ENCODE measurements around the gene PTDSS2. TPM values are rescaled to one million over a fixed set of nuclear protein-coding genes. Genes with fewer than 3 reads are reported as not detected.

The PTDSS2 gene
- total RNA-seq, 1 experiment from 2014 or later, result 28.2 TPM

DNA sequence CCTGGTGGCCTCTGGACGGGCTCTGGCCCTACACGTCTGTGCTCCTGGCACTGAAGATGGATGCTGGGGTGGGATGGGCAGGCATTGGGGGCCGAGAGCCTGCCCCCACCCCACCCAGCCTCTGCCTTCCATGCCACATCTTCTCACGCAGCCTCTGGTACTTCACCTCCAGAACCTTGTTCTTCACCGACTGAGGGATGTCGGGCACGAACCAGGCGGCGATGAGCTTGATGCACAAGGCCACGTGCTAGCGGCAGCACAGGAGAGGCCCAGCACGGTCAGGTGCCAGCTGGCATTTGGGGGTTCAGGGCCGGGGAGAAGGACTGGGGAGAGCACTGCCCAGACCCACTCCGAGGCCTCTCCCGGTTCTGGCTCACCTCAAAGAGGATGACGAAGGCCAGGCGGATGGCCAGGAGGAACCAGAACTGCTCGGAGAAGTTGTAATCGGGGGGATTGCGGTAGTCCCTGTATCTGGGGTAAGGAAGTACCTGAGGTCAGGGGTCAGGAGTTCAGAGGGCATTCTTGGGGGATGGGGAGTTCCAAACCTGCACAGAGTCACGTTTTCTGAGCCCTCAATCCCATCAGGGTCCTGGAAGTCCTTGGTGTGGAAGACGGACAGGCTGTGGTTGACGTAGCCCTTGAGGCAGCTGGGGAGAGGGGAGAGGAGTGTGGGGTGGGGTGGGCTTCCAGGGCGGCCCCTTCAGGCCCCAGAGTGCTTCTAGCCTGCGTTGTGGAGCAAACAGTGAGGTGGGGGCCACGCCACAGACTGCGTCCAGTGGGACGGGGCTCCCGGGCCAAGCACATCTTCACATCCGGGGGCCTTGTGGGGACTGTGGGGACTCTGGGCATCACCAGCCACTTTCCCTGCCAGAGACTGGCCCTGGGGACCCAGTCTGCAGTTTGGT lies 31.5 kb upstream of the PTDSS2 start:
- TF ChIP-seq, protein P1, sequence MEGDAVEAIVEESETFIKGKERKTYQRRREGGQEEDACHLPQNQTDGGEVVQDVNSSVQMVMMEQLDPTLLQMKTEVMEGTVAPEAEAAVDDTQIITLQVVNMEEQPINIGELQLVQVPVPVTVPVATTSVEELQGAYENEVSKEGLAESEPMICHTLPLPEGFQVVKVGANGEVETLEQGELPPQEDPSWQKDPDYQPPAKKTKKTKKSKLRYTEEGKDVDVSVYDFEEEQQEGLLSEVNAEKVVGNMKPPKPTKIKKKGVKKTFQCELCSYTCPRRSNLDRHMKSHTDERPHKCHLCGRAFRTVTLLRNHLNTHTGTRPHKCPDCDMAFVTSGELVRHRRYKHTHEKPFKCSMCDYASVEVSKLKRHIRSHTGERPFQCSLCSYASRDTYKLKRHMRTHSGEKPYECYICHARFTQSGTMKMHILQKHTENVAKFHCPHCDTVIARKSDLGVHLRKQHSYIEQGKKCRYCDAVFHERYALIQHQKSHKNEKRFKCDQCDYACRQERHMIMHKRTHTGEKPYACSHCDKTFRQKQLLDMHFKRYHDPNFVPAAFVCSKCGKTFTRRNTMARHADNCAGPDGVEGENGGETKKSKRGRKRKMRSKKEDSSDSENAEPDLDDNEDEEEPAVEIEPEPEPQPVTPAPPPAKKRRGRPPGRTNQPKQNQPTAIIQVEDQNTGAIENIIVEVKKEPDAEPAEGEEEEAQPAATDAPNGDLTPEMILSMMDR (IDR thresholded peaks at IDR 0.05; ENCODE audit: unreplicated experiment), result no peak
- H3K4me1 Mint-ChIP-seq (ENCODE audit: insufficient read depth, unreplicated experiment), result peaks cover 5% of the 10 kb centered on the region
- H3K27ac Mint-ChIP-seq (ENCODE audit: low read depth, unreplicated experiment), result no peak overlapping the region
- CTCF ChIA-PET, result interaction anchor here (0.6 to 0.9 kb wide), 2 partner anchors 22 to 102 kb away, joined by 3 read pairs; no protein-coding TSS in a partner anchor
- peaks cover 4% of the 10 kb centered on the region for H3K36me3 Mint-ChIP-seq (ENCODE audit: insufficient read depth, unreplicated experiment)
- POLR2A ChIA-PET, result interaction anchor here (1.0 kb wide), 1 partner anchor 29 kb away, joined by 6 read pairs; no protein-coding TSS in a partner anchor
- DNase-seq (ENCODE audit: unreplicated experiment), result no peak
- H3K9me3 Mint-ChIP-seq (ENCODE audit: unreplicated experiment), result no peaks in the 10 kb centered on the region
- no TSS peak for BruUV-seq (replicated peaks)
- no peaks in the 10 kb centered on the region for H3K27me3 Mint-ChIP-seq (ENCODE audit: insufficient read depth, unreplicated experiment)
- intact Hi-C loops (cut with micrococcal nuclease), result no loop called here
- H3K4me3 Mint-ChIP-seq (ENCODE audit: unreplicated experiment), result no peak overlapping the region

DNA sequence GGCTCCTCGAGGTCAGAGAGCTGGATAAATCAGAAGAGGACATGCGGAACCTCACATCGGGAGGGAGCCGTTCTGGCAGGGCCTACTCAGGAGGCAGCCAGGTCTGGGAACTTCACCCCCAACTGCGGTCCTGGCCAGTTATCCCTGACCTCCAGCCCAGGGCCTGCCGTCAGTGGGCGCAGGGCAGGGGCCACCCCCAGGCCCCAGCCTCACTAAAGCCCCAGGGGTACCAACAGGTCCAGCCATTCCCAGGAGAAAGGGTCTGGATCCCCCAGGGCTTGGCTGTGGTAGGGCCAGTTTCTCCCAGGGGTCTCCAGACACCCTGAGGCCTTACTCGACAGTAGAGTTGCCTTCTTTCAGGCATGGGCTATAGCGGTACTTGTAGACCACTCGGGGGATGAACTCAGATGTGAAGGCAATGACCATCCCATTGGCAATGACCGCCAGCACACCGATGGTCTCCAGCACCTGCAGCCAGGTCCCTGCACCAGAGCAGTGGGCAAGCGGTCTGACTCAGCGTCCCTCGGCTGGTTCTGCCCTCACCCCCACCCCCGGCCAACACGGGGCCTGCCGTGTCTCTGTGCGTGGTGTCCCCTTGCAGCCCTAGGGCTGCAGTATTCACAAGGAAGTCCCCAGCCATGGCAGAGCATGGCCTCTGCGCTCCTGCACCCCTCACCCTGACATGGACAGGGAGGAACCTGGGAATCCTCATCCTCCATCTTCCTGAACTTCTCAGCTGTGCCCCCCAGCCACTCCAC lies 30.7 kb upstream of the PTDSS2 start:
- Mint-ChIP-seq H3K9me3 (ENCODE audit: unreplicated experiment) (no peaks in the 10 kb centered on the region), H3K27ac (ENCODE audit: low read depth, unreplicated experiment) (no peak overlapping the region), H3K4me3 (ENCODE audit: unreplicated experiment) (no peak overlapping the region), H3K36me3 (ENCODE audit: insufficient read depth, unreplicated experiment) (no peaks in the 10 kb centered on the region), H3K27me3 (ENCODE audit: insufficient read depth, unreplicated experiment) (no peaks in the 10 kb centered on the region), H3K4me1 (ENCODE audit: insufficient read depth, unreplicated experiment) (peaks cover 5% of the 10 kb centered on the region)
- intact Hi-C loops (cut with micrococcal nuclease), result no loop called here
- TF ChIP-seq, protein P1 (IDR thresholded peaks at IDR 0.05; ENCODE audit: unreplicated experiment), result no peak
- no peak for DNase-seq (ENCODE audit: unreplicated experiment)
- BruUV-seq (replicated peaks), result no TSS peak
- ChIA-PET POLR2A (interaction anchor here (1.0 kb wide), 1 partner anchor 29 kb away, joined by 6 read pairs; no protein-coding TSS in a partner anchor), CTCF (no interaction called here)

DNA sequence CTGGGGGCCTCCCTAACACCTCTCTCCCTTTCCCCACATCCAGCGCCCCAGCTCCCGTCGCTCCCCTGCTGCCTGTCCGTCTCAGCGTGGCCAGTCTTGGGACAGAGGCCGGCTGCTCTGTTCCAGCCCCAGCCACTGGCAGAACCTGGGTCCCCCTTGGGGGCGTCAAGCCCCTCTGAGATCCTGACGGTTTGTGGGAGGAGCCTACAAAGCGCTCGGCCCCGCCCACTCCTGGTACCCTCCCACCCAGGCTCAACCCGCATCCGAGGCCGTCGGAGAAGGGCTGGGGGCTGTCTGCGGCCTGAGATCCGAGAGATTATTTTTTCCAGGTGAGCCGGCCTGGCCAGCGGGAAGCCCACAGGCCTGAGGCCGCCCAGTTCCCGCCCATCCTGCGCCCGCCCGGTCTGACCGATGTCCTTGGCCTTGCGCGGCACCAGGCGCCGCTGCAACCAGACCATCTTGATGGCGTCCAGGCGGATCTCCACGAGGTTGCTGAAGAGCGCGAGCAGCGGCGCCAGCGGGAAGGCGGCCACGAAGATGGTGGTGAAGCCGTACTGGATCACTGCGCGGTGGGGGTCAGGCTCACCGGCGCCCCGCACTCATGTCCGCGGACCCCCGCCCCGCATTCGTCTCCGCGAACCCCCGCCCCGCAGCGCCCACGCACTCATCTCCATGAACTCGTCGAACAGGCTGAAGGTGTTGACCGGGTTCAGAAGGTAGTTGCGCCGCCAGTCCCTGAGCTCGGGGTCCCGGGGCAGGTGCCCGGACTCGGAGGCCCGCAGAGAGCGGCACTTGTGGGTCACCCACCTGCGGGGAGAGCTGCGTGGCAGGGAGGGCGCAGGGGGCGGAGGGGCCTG lies 29.8 kb upstream of the PTDSS2 start:
- no TSS peak for BruUV-seq (replicated peaks)
- Mint-ChIP-seq H3K4me3 (ENCODE audit: unreplicated experiment) (no peak overlapping the region), H3K9me3 (ENCODE audit: unreplicated experiment) (no peaks in the 10 kb centered on the region), H3K4me1 (ENCODE audit: insufficient read depth, unreplicated experiment) (peaks cover 5% of the 10 kb centered on the region), H3K36me3 (ENCODE audit: insufficient read depth, unreplicated experiment) (no peaks in the 10 kb centered on the region), H3K27ac (ENCODE audit: low read depth, unreplicated experiment) (no peak overlapping the region), H3K27me3 (ENCODE audit: insufficient read depth, unreplicated experiment) (no peaks in the 10 kb centered on the region)
- intact Hi-C loops (cut with micrococcal nuclease), result no loop called here
- TF ChIP-seq, protein P1 (IDR thresholded peaks at IDR 0.05; ENCODE audit: unreplicated experiment), result no peak
- no peak for DNase-seq (ENCODE audit: unreplicated experiment)
- ChIA-PET CTCF (no interaction called here), POLR2A (interaction anchor here (0.6 to 1.0 kb wide), 2 partner anchors 27 to 28 kb away, joined by 3 to 6 read pairs; no protein-coding TSS in a partner anchor)

Data from MCF 10A (cell line).